MCF 10A (cell line): ENCODE data around the gene CCDC141. TPM values are rescaled to one million over a fixed set of nuclear protein-coding genes. Genes with fewer than 3 reads are reported as not detected.

Experiments
- Bru-seq: library from RNA; stranded (reverse); fragments of 400-500 nt; gene quantifications from one replicate; lab custom pipeline; 2021; lab: Mats Ljungman, UMichigan
- BruChase-seq, 2 experiments: library from RNA; stranded (reverse); fragments of 400-500 nt; gene quantifications; one replicate each; lab custom pipeline; 2021; lab: Mats Ljungman, UMichigan
- BruUV-seq: library from RNA; stranded (reverse); fragments of 400-500 nt; replicated peaks from 2 replicates; lab custom pipeline; 2021; lab: Mats Ljungman, UMichigan
- CTCF ChIA-PET: fragments of 300-600 bp; sonication (Branson Sonifier 250); formaldehyde crosslinking; extraction: SDS; loops from one replicate; lab custom pipeline; 2021; ENCODE audit warnings: antibody characterized with exemption, inconsistent platforms; lab: Yijun Ruan, JAX
- POLR2A ChIA-PET: fragments of 300-600, 350-650 bp; sonication (Branson Sonifier 250); formaldehyde crosslinking; extraction: SDS; loops from one replicate; lab custom pipeline; 2020; ENCODE audit warnings: antibody characterized with exemption, inconsistent platforms; lab: Yijun Ruan, JAX
- DNase-seq: peaks from one replicate; pipeline ENCODE4 v3.0.0-alpha.2; 2018; ENCODE audit not compliant: unreplicated experiment
- H3K27ac Mint-ChIP-seq: one replicate; pipeline ENCODE4 v1.8.0; 2022; ENCODE audit warnings: mild to moderate bottlenecking, low read depth, mixed read lengths; ENCODE audit not compliant: unreplicated experiment
- H3K27me3 Mint-ChIP-seq: one replicate; pipeline ENCODE4 v1.8.0; 2022; ENCODE audit warnings: mixed read lengths; ENCODE audit not compliant: insufficient read depth, unreplicated experiment
- H3K36me3 Mint-ChIP-seq: one replicate; pipeline ENCODE4 v1.8.0; 2022; ENCODE audit warnings: mild to moderate bottlenecking, moderate library complexity, mixed read lengths; ENCODE audit not compliant: insufficient read depth, unreplicated experiment
- H3K4me1 Mint-ChIP-seq: one replicate; pipeline ENCODE4 v1.8.0; 2022; ENCODE audit warnings: mixed read lengths; ENCODE audit not compliant: insufficient read depth, unreplicated experiment
- H3K4me3 Mint-ChIP-seq: one replicate; pipeline ENCODE4 v1.8.0; 2022; ENCODE audit warnings: mild to moderate bottlenecking, moderate library complexity, mixed read lengths; ENCODE audit not compliant: unreplicated experiment
- H3K9me3 Mint-ChIP-seq: one replicate; pipeline ENCODE4 v1.8.0; 2022; ENCODE audit warnings: mixed read lengths; ENCODE audit not compliant: unreplicated experiment
- CTCF ChIP-seq: fragments of 200-600 bp; IDR thresholded peaks from one replicate; pipeline ENCODE4 v1.8.0; 2022; ENCODE audit warnings: antibody characterized with exemption, mild to moderate bottlenecking; ENCODE audit not compliant: unreplicated experiment
- intact Hi-C: fragments of 100-400 bp; cut with micrococcal nuclease; formaldehyde crosslinking; loops from 2 replicates; pipeline ENCODE4 v1.14.1; 2022
- long read RNA-seq: library from polyadenylated mRNA; stranded (forward); transcript quantifications from one replicate; pipeline ENCODE4 v2.0.0, GENCODE V29; 2022
- total RNA-seq: library from RNA; stranded (reverse); gene quantifications from 2 replicates; pipeline ENCODE4 v1.2.3, GENCODE V29; 2022

Gene CCDC141
- total RNA-seq = not detected in 2 replicates
- Bru-seq, nascent RNA = percentile 4 among the genes with signal in this experiment
- percentile 4 among the genes with signal in this experiment for BruChase-seq, experiment 1, labeled RNA remaining after a 6-hour chase
- percentile 6 among the genes with signal in this experiment for BruChase-seq, experiment 2, labeled RNA remaining after a 2-hour chase
- long read RNA-seq = 0 reads

GRCh38 chr2:179049546-179050311 lies at the start of gene CCDC141:
Gene CCDC141, minus strand, starts transcription at chr2:179050137. Its CDS starts 196 bp downstream, at chr2:179049941.
- Mint-ChIP-seq H3K4me3 (no peak within 1 kb of the TSS), H3K36me3 (no peaks in the 10 kb centered on the region), H3K27ac (no peak within 1 kb of the TSS), H3K9me3 (no peaks in the 10 kb centered on the region), H3K4me1 (no peaks in the 10 kb centered on the region), H3K27me3 (no peaks in the 10 kb centered on the region)
- TF ChIP-seq CTCF = no peak
- ChIA-PET CTCF (interaction anchor here (0.6 kb wide), 1 partner anchor 659 kb away, joined by 9 read pairs; no protein-coding TSS in a partner anchor), POLR2A (no interaction called here)
- no peak for DNase-seq
- BruUV-seq = no TSS peak
- intact Hi-C loops = no loop called here

GRCh38 chr2:179098080-179098689 lies 48.2 kb upstream of the CCDC141 start:
- ChIA-PET CTCF (interaction anchor here (0.6 to 1.1 kb wide), 3 partner anchors 19 to 171 kb away, joined by 3 to 4 read pairs (median 3); no protein-coding TSS in a partner anchor), POLR2A (no interaction called here)
- H3K4me3 Mint-ChIP-seq = no peak overlapping the region
- TF ChIP-seq CTCF = no peak
- DNase-seq = no peak
- BruUV-seq = TSS peak; percentile 13
- H3K9me3 Mint-ChIP-seq = no peaks in the 10 kb centered on the region
- peaks cover 11% of the 10 kb centered on the region for H3K4me1 Mint-ChIP-seq
- intact Hi-C loops = no loop called here
- no peaks in the 10 kb centered on the region for H3K36me3 Mint-ChIP-seq
- H3K27ac Mint-ChIP-seq = no peak overlapping the region
- H3K27me3 Mint-ChIP-seq = no peaks in the 10 kb centered on the region

- Mint-ChIP-seq H3K9me3 (no peaks in the 10 kb centered on the region), H3K4me3 (no peak overlapping the region), H3K27ac (no peak overlapping the region), H3K27me3 (no peaks in the 10 kb centered on the region), H3K36me3 (no peaks in the 10 kb centered on the region), H3K4me1 (peaks cover 11% of the 10 kb centered on the region)
- BruUV-seq = no TSS peak
- DNase-seq = no peak
- ChIA-PET CTCF (interaction anchor here (1.0 kb wide), 1 partner anchor 32 kb away, joined by 6 read pairs; no protein-coding TSS in a partner anchor), POLR2A (interaction anchor here (0.5 to 1.8 kb wide), 2 partner anchors 10 to 27 kb away, joined by 3 to 4 read pairs; no protein-coding TSS in a partner anchor)
- TF ChIP-seq CTCF = no peak
- intact Hi-C loops = no loop called here
Observed at GRCh38 chr2:179097131-179097530, 47.2 kb upstream of the CCDC141 start.
